Measurements from ENCODE around the gene SHOX.
A peak's percentile ranks its signal among the peaks of the same experiment; 100 is the strongest.

SHOX gene

GRCh38 chrX:675279-675954 is 44.8 kb downstream of the SHOX start:
- DNase-seq = no peak

- no peak for DNase-seq
These were observed 45.3 kb downstream of the SHOX start for GRCh38 chrX:675955-676295.

- no peak for DNase-seq
These were observed 46.8 kb downstream of the SHOX start for GRCh38 chrX:677376-677775.

GRCh38 chrX:679291-679979 is 48.8 kb downstream of the SHOX start:
- DNase-seq = no peak

GRCh38 chrX:680062-680461 is 49.5 kb downstream of the SHOX start:
- DNase-seq = no peak

- DNase-seq = no peak
These were observed 51.4 kb downstream of the SHOX start for GRCh38 chrX:681989-682388.

- DNase-seq = no peak
These were observed 52.3 kb downstream of the SHOX start for GRCh38 chrX:682892-683291.

GRCh38 chrX:683576-683975 is 53.0 kb downstream of the SHOX start:
- DNase-seq = no peak

GRCh38 chrX:685120-686032 is 54.8 kb downstream of the SHOX start:
- no peak for DNase-seq

- no peak for DNase-seq
These were observed 59.4 kb downstream of the SHOX start for GRCh38 chrX:689983-690382.

GRCh38 chrX:694800-695199 is 64.2 kb downstream of the SHOX start:
- DNase-seq = no peak

- no peak for DNase-seq
These were observed 67.6 kb downstream of the SHOX start for GRCh38 chrX:698206-698605.

GRCh38 chrX:700936-701335 is 70.3 kb downstream of the SHOX start:
- DNase-seq = no peak

GRCh38 chrX:701673-702072 is 71.1 kb downstream of the SHOX start:
- DNase-seq = no peak

- DNase-seq = no peak
These were observed 72.9 kb downstream of the SHOX start for GRCh38 chrX:703466-703865.

- peak; percentile 1 for DNase-seq
These were observed 73.3 kb downstream of the SHOX start for GRCh38 chrX:703866-704265.
